Activated T-cell treated with anti-CD3 and anti-CD28 coated beads for 4 hours (primary cell): ENCODE results near the gene PLEKHA1.

Source experiments
- DNase-seq: peaks from one replicate; pipeline ENCODE4 v3.0.0-alpha.2; 2020

PLEKHA1 gene

GRCh38 chr10:122374237-122374858, at the start of gene PLEKHA1:
Gene PLEKHA1 (plus strand): TSS chr10:122374708. CDS start chr10:122393201, 18,493 bp downstream.
- peak; percentile 88 for DNase-seq

GRCh38 chr10:122325235-122325634, 49.3 kb upstream of the PLEKHA1 start:
- DNase-seq = no peak

GRCh38 chr10:122326385-122326784, 48.1 kb upstream of the PLEKHA1 start:
- no peak for DNase-seq

- no peak for DNase-seq
These were observed 47.7 kb upstream of the PLEKHA1 start for GRCh38 chr10:122326806-122327205.

- no peak for DNase-seq
These were observed 47.0 kb upstream of the PLEKHA1 start for GRCh38 chr10:122327237-122328206.

- DNase-seq = no peak
These were observed 45.8 kb upstream of the PLEKHA1 start for GRCh38 chr10:122328676-122329075.

GRCh38 chr10:122329416-122329815, 45.1 kb upstream of the PLEKHA1 start:
- no peak for DNase-seq

- no peak for DNase-seq
These were observed 43.4 kb upstream of the PLEKHA1 start for GRCh38 chr10:122331100-122331499.

- no peak for DNase-seq
These were observed 42.7 kb upstream of the PLEKHA1 start for GRCh38 chr10:122331615-122332446.

- no peak for DNase-seq
These were observed 41.5 kb upstream of the PLEKHA1 start for GRCh38 chr10:122333037-122333436.

- no peak for DNase-seq
These were observed 38.2 kb upstream of the PLEKHA1 start for GRCh38 chr10:122336332-122336731.

GRCh38 chr10:122336961-122337360, 37.5 kb upstream of the PLEKHA1 start:
- DNase-seq = no peak

GRCh38 chr10:122338609-122339441, 35.7 kb upstream of the PLEKHA1 start:
- DNase-seq = no peak

GRCh38 chr10:122341141-122341810, 33.2 kb upstream of the PLEKHA1 start:
- DNase-seq = no peak

GRCh38 chr10:122342293-122343134, 32.0 kb upstream of the PLEKHA1 start:
- peak; percentile 61 for DNase-seq

- DNase-seq = no peak
These were observed 31.2 kb upstream of the PLEKHA1 start for GRCh38 chr10:122343135-122343800.

GRCh38 chr10:122343936-122344335, 30.6 kb upstream of the PLEKHA1 start:
- no peak for DNase-seq

- no peak for DNase-seq
These were observed 29.7 kb upstream of the PLEKHA1 start for GRCh38 chr10:122344741-122345258.

GRCh38 chr10:122346326-122346950, 28.1 kb upstream of the PLEKHA1 start:
- no peak for DNase-seq
